Common myeloid progenitor, CD34-positive (primary cell): ENCODE measurements around the gene CHST13.

Experiments used
- CTCF ChIA-PET: fragments of 350-600 bp; sonication (Branson Sonifier 250); formaldehyde crosslinking; loops from one replicate; lab custom pipeline; 2021; ENCODE audit warnings: antibody characterized with exemption; lab: Charles Lee
- POLR2A ChIA-PET: fragments of 350-600 bp; sonication (Branson Sonifier 250); formaldehyde crosslinking; loops from one replicate; lab custom pipeline; 2021; ENCODE audit warnings: antibody characterized with exemption; lab: Charles Lee
- DNase-seq, 3 donors: peaks; one replicate each; pipeline versions ENCODE4 v3.0.0 to v3.0.0-alpha.2; 2013
- H3K27ac ChIP-seq, 2 experiments: 1 replicate in 1 of 2; 2 replicates in 1 of 2; pipeline ENCODE4 v1.7.0; 2013; ENCODE audit warnings: inconsistent platforms in 2 of 2, low read length in 2 of 2, mild to moderate bottlenecking in 2 of 2, low read depth in 1 of 2, moderate library complexity in 1 of 2; ENCODE audit not compliant: severe bottlenecking in 2 of 2, insufficient read depth in 1 of 2, poor library complexity in 1 of 2
- H3K27me3 ChIP-seq, 5 experiments: replicated peaks in 2 of 5; 1 replicate in 3 of 5; 2 replicates in 2 of 5; pipeline versions ENCODE4 v1.6.1 to v1.7.0; 2013; ENCODE audit warnings: low read length in 4 of 5, mild to moderate bottlenecking in 2 of 5, moderate library complexity in 2 of 5, inconsistent platforms in 1 of 5; ENCODE audit not compliant: insufficient read depth in 5 of 5, control insufficient read depth in 4 of 5
- H3K36me3 ChIP-seq, 4 experiments: 1 replicate in 2 of 4; 2 replicates in 2 of 4; pipeline versions ENCODE4 v1.6.1 to v1.7.0; 2013; ENCODE audit warnings: low read length in 3 of 4, control low read depth in 1 of 4, mild to moderate bottlenecking in 1 of 4; ENCODE audit not compliant: control insufficient read depth in 4 of 4, insufficient read depth in 4 of 4
- H3K4me1 ChIP-seq, 4 experiments: 1 replicate in 3 of 4; 2 replicates in 1 of 4; pipeline versions ENCODE4 v1.6.1 to v1.7.1; 2013; ENCODE audit warnings: low read length in 3 of 4, mild to moderate bottlenecking in 3 of 4, control low read depth in 1 of 4, inconsistent platforms in 1 of 4, moderate library complexity in 1 of 4; ENCODE audit not compliant: control insufficient read depth in 4 of 4, insufficient read depth in 4 of 4; ENCODE audit errors: control extremely low read depth in 1 of 4
- H3K4me3 ChIP-seq, 7 experiments: 1 replicate in 4 of 7; 2 replicates in 3 of 7; pipeline versions ENCODE4 v1.5.1 to v1.7.0; 2013; ENCODE audit warnings: mild to moderate bottlenecking in 7 of 7, low read length in 6 of 7, moderate library complexity in 6 of 7, inconsistent platforms in 2 of 7, low read depth in 2 of 7, control low read depth in 1 of 7; ENCODE audit not compliant: insufficient read depth in 4 of 7, control insufficient read depth in 1 of 7; ENCODE audit errors: extremely low read depth in 1 of 7
- H3K9me3 ChIP-seq, 5 experiments: 1 replicate in 4 of 5; 2 replicates in 1 of 5; pipeline versions ENCODE4 v1.6.1 to v1.7.1; 2013; ENCODE audit warnings: low read length in 4 of 5, mild to moderate bottlenecking in 2 of 5, inconsistent platforms in 1 of 5, low read depth in 1 of 5, moderate library complexity in 1 of 5; ENCODE audit not compliant: control insufficient read depth in 4 of 5, insufficient read depth in 2 of 5; ENCODE audit errors: control extremely low read depth in 1 of 5
- WGBS: methylation state at CpG from one replicate; pipeline ENCODE4 v1.1.5; 2013; ENCODE audit not compliant: insufficient coverage; 5-methylcytosine and 5-hydroxymethylcytosine counted together

Gene CHST13

GRCh38 chr3:126488185-126488584, 35.8 kb upstream of the CHST13 start:
- Histone ChIP-seq H3K9me3 (no peaks in the 10 kb centered on the region), H3K4me1 (peaks cover 0 to 53% (median 16%) of the 10 kb centered on the region in 4 experiments), H3K27me3 (no peaks in the 10 kb centered on the region), H3K36me3 (no peaks in the 10 kb centered on the region), H3K27ac (no peak overlapping the region), H3K4me3 (no peak overlapping the region)
- POLR2A ChIA-PET: no interaction called here
- CTCF ChIA-PET: interaction anchor here (1.0 to 2.0 kb wide), 2 partner anchors 23 to 35 kb away, joined by 3 to 4 read pairs; partner anchors contain the start of gene CHST13
- WGBS: 85% methylated on average over 12 of the region's 14 CpGs
- DNase-seq: no peak

DNA sequence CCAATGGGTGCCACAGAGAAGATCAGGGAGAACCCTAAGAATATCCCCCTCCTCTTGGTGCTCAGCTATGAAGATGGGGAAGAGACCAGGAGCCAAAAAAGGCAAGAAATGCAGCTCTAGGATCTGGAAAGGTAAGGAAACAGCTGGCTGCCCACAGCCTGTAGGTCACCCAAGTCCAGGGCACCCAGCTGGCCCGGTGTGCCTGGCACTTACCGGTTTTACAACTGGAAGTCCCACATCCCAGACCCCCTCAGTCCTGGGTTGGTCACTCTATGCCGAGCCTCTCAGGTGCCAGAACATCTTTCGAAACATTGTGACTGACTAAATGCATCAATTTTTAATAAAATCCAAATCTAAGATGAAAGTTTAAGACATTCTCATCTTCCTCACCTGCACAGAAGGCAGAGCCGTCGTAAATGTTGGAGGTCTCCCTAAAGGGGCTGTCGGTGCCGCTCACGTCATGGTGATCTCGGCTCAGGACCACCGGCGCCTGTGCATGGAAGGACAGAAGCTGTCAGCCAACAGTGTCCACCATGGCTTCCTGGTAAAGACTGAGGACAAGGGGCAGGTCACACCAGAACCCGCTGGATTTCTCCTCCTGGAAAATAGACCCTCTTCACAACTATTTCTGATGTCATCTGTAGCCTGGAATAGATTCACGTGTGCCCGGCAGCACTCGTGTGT, 34.9 kb upstream of the CHST13 start:
- 98% methylated on average over 16 of the region's 16 CpGs for WGBS
- H3K27me3 ChIP-seq: no peaks in the 10 kb centered on the region
- no peak overlapping the region for H3K27ac ChIP-seq
- H3K9me3 ChIP-seq: no peaks in the 10 kb centered on the region
- no peak for DNase-seq
- no peaks in the 10 kb centered on the region for H3K36me3 ChIP-seq
- ChIA-PET POLR2A (no interaction called here), CTCF (interaction anchor here (1.1 to 1.5 kb wide), 2 partner anchors 10 to 31 kb away, joined by 3 to 4 read pairs; no protein-coding TSS in a partner anchor)
- no peak overlapping the region for H3K4me3 ChIP-seq
- peaks cover 0 to 53% (median 16%) of the 10 kb centered on the region in 4 experiments for H3K4me1 ChIP-seq

DNA sequence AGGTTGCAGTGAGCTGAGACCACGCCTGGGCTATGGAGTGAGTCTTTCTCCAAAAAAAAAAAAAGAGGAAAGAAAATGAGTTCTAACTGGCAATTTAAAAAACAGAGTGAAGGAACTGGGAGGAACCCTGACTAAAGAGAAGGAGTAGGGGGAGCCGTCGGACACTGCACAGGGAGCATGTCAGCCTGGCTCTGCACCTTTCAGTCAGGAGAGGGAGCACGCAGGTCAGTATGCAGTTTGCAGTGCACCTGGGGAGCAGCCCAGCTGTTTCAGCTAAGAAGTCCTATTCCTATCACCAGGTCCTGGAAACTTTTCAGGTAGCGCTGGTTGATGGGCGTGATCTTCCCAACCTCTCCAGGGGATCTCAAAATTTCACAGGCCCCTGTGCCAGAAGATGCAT, 33.3 kb upstream of the CHST13 start:
- Histone ChIP-seq H3K4me3 (no peak overlapping the region), H3K27me3 (no peaks in the 10 kb centered on the region), H3K36me3 (no peaks in the 10 kb centered on the region), H3K27ac (no peak overlapping the region), H3K9me3 (no peaks in the 10 kb centered on the region), H3K4me1 (peaks cover 0 to 45% (median 18%) of the 10 kb centered on the region in 4 experiments)
- ChIA-PET POLR2A (interaction anchor here (0.7 kb wide), 1 partner anchor 1155 kb away, joined by 3 read pairs; no protein-coding TSS in a partner anchor), CTCF (interaction anchor here (1.5 kb wide), 1 partner anchor 9 kb away, joined by 3 read pairs; no protein-coding TSS in a partner anchor)
- DNase-seq: no peak
- WGBS: 96% methylated on average over 6 of the region's 6 CpGs

DNA sequence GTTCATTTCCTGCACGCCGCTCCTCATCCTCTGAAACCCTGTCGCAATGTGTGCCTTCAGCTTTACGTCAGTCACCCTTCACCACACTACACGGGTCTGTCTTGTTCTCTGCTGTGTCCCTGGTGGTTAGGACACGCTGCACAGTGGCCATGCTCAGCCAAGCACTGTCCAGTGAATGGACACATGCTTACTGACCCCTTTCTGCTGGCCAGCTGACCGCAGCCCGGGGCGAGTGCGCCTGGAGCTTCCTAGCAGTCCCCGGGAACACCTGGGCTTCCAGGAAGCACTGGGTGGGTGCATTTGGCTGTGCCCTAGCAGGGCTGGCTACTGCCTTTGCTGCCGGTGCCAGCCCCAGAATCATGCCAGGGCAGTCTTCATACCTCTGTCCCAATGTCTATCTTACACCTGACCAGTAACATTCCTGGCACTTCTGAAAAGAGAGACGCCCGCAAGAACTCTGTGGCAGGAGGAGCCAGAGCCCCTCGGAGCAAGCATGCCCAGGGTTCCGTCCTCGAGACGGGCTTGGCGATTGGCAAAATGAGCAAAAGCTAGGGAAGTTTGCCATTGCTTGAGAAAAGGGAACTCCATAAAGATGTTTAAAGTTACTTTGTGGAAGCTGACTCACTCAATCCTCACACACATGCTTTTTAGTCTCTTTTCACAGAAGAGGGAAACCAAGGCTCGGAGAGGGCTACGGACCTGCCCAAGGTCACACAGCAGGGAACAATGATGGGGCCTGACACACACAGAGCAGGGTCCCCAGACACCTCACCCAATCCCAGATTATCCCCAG, 32.5 kb upstream of the CHST13 start:
- no peak for DNase-seq
- no peak overlapping the region for H3K27ac ChIP-seq
- no peaks in the 10 kb centered on the region for H3K36me3 ChIP-seq
- ChIA-PET POLR2A (no interaction called here), CTCF (interaction anchor here (1.2 kb wide), 1 partner anchor 8 kb away, joined by 3 read pairs; no protein-coding TSS in a partner anchor)
- H3K4me3 ChIP-seq: no peak overlapping the region
- peaks cover 0 to 41% (median 17%) of the 10 kb centered on the region in 4 experiments for H3K4me1 ChIP-seq
- H3K27me3 ChIP-seq: no peaks in the 10 kb centered on the region
- 96% methylated on average over 21 of the region's 21 CpGs for WGBS
- no peaks in the 10 kb centered on the region for H3K9me3 ChIP-seq

DNA sequence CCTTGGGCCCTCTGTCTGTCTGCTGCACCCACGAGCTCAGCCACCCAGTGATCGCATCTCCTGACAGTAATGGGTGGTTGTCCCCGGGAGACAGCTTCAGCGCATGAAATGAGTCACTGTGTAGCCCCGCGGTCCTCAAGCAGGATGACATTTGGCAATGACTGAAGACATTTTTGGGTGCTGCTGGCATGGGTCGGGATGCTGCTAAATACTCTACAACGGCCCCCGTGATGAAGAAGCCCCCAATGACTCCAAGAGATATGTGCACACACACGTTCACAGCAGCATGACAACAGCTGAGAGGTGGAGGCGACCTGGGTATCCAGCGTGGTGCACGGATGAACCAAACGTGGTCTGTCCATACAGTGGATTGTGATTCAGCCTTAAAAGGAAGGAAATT, 30.9 kb upstream of the CHST13 start:
- Histone ChIP-seq H3K4me3 (no peak overlapping the region), H3K4me1 (peaks cover 0 to 38% (median 10%) of the 10 kb centered on the region in 4 experiments), H3K27me3 (no peaks in the 10 kb centered on the region), H3K9me3 (no peaks in the 10 kb centered on the region), H3K27ac (no peak overlapping the region), H3K36me3 (no peaks in the 10 kb centered on the region)
- WGBS: 90% methylated on average over 14 of the region's 14 CpGs
- ChIA-PET POLR2A (no interaction called here), CTCF (interaction anchor here (1.0 to 1.4 kb wide), 3 partner anchors 16 to 29 kb away, joined by 3 read pairs; no protein-coding TSS in a partner anchor)
- DNase-seq: no peak

DNA sequence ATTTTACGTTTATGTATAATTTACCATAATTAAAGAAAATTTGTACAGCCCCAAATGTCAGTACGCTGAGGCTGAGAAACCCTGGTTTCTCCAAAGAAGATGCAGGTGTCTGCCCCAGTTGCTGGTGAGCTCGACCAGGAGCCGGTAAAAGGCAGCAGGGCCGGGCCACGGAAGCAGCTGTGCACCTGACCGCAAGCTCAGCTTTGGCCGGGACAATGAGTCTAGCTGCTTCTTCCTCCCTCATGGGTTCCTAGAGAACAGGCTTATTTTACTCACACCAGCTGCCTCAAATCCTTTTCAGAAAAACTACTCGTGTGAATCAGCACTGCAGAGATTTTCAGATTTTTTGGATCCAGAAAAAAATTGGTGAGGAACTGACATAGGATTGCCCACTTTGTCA, 30.2 kb upstream of the CHST13 start:
- Histone ChIP-seq H3K27me3 (no peaks in the 10 kb centered on the region), H3K9me3 (no peaks in the 10 kb centered on the region), H3K4me1 (peaks cover 0 to 38% (median 12%) of the 10 kb centered on the region in 4 experiments), H3K27ac (no peak overlapping the region), H3K36me3 (no peaks in the 10 kb centered on the region), H3K4me3 (no peak overlapping the region)
- CTCF ChIA-PET: interaction anchor here (1.0 to 1.4 kb wide), 2 partner anchors 17 to 18 kb away, joined by 3 read pairs; no protein-coding TSS in a partner anchor
- POLR2A ChIA-PET: no interaction called here
- peak in 2 of 3 donors; percentile 49 to 71 for DNase-seq
- WGBS: 79% methylated on average over 7 of the region's 9 CpGs
